NCI-H2196 treated with DMSO at 0.1 percent for 48 hours (cell line): ENCODE data around the gene SMCO3.

Experiments
- DNase-seq: peaks from one replicate; lab custom pipeline; 2025; ENCODE audit not compliant: unreplicated experiment; lab: John Stamatoyannopoulos, UW

SMCO3 gene

GRCh38 chr12:14828892-14829291, 14.9 kb upstream of the SMCO3 start:
- no peak for DNase-seq

DNA sequence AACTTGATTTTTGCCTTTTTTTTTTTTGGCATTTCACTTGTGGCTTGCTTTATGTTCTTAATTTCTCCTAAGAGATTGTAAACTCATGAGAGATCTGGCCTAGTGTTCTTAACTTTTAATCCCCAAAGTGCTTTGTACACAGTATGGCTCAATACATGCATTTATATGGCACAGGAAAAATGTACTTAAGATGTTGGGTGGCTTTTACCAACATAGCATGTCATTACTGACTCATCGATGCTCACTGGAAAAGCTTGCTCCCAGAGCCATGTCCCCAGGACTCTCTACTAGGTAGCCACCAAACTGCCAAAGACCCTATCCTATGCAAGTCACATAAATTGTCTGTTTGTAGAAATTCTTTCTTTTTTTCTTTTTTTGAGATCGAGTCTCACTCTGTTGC, 13.1 kb upstream of the SMCO3 start:
- DNase-seq = no peak

- no peak for DNase-seq
These were observed 12.5 kb upstream of the SMCO3 start for GRCh38 chr12:14826491-14826890.

DNA sequence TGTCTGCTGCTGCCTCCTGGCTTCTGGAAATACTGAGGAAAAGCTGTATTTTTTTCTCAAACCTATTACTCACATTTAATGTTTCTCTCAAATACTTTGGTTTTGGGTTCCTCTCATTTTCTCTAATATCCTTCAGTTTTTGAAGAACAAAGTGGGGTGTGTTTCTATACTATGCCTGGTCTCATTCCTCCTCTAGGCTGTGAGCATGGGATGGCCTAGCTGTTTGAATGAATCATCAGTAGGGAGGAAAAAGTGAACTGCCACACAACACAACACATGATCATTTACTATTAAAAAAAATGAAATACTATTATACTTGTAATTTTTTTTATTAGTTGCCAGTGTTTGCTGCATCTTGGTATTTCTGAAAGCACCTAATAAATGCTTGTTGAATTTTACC, 11.3 kb upstream of the SMCO3 start:
- DNase-seq = no peak

- DNase-seq = no peak
These were observed 10.1 kb upstream of the SMCO3 start for GRCh38 chr12:14824012-14824634.

- no peak for DNase-seq
These were observed 2.5 kb downstream of the SMCO3 start for GRCh38 chr12:14811486-14811885.

DNA sequence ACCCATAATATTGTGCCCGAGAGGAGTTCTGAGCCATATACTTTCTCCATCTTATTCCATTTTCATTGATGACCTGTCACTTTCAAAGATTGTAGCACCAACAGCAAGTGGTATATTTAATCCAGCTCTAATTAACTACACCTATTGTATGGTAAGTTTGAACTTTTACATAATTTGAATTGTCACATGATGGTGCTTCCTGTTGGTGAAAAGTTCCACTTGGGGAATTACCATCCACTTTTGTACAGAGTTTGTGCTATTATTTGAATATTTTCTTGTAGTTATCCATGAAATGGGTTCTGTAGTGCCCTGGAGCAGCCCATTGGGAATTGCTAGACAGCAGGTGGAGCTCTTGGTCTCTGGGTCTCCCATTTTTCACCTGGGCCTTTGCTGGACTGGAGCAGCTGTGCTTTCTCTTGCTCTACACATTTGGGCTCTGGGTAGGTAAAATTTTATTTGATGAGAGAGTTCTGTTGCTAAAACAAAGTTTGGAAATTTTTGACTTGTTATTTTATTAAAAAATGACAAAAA, 3.0 kb downstream of the SMCO3 start:
- DNase-seq = no peak

DNA sequence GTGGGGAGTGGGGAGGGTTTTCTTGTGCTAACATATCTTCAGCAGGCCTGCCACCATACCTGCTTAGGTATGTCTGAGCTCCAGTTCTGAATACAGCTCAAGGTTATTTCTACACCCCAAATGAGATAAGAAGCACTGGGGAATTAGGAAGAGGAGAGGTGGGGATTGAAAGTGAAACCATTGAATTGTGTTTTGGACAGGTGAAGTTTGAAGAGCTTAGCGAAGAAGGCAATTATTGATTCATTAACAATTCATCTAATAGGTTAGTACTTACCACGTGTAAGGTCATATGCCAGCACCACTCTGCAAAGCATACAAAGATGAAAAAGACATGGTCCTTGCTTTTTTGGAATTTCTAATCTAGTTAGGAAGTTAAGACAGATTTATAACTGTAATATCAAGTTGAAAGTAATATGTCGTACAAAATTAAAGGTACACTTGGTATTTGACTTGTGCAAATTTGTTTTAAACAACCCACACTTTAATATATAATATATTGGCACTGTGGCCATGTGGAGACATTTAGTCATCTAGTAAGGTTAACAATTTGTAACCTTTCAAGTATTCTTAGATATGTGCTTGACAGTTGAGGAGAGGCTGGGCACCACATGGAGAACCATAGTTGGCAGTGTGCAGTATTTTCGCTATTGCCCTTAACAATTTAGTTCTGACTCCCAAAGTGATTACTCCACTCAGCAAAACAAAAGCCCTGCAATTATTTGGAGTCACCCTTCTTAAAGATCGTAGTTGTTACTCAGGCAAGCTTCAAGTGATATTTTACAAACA, 3.6 kb downstream of the SMCO3 start:
- no peak for DNase-seq

DNA sequence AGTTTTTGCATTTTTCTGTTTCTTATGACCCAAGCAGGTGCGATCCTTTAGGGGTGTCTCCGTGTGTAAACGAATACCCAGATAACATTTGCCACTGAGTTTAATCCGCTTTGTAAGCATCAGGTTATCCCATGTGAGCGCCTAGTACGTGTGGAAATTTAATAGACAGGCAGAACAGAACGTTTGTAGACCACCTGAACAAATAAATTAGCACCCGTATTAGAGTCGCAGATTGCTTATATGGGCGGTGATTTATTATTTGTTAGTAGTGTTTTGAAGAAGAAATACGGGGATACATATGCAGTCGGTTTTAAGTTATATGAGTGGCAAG, 10.2 kb downstream of the SMCO3 start:
- no peak for DNase-seq

DNA sequence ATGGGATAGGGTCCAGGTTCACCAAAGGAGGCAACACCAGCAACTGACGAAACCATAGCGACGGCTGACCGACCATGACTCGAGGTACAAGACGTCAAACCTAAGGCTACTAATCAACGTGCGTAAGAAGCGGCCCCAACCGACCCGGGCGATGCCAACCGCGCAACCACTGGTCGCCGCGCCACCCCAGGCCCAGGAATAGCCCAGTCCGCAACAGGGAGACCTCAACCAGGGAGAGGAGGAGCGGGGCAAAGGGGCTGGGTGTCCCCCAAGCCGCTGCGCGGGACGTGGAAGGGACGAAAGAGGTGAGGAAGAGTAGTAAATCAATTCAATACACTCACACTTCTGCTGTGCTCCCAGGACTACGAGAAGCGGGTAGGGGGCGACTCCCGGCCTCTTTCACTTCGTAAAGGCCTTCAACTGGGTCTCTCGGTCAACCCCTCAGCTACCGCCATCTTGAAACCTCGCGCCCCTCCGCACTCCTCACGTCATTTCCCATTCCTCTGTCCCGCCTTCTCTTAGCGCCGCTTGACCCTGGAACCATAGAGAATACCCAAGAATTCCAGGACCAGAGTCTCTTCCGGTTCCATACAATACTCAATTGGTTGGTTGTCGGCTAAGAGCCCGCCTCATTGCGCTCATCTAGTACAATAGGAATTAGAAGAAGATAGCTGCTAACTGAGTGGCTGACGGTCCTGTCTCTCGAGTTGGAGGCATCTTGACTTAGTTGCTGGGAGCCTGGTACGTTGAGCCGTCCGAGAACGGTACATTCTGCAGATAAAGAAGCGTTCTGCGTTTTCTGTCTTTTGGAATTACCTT, 10.8 kb downstream of the SMCO3 start, which contains the start of the genes C12orf60 and WBP11:
TSS of gene C12orf60 (plus strand) at position 660 of the 819 bp plus-strand sequence. CDS start 19,266 bp downstream, outside the sequence.
TSS of gene WBP11 (minus strand) at position 468 of the 819 bp plus-strand sequence. CDS start 2,095 bp downstream, outside the sequence.
- peak; percentile 86 for DNase-seq

DNA sequence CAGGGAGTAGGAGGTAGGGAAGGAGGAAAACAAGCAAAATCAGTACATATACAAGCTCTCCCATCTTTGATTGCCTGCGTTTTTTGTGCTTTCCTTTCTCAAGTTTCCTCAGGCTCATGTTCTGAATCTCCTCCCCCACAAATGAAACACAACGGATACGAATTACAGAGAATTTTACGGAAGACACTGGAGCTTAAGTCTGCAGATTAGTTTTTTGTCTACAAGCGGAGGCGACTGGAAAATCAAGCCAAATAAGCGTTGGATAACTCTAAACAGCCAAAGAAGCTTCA, 11.3 kb downstream of the SMCO3 start:
- DNase-seq = no peak

DNA sequence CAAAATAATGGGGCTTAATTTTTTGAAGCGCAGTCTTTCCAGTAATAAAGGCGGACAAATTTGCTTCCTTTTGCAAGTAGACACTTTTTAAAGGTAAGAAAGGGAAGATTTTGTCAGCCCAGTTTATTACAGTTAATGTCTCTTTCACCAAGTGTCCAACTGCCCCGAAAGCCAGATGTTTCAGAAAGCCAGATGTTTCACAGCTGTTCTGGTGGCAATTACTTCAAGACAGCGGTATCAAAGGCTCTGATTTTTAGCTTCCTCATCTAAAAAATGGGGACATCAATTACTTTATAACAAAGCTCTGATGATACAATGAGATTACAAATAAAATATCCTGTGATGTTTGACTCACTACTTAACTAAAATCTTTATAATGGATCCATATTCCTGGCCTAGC, 11.7 kb downstream of the SMCO3 start:
- no peak for DNase-seq

GRCh38 chr12:14795028-14795448, 18.9 kb downstream of the SMCO3 start:
- DNase-seq = no peak

DNA sequence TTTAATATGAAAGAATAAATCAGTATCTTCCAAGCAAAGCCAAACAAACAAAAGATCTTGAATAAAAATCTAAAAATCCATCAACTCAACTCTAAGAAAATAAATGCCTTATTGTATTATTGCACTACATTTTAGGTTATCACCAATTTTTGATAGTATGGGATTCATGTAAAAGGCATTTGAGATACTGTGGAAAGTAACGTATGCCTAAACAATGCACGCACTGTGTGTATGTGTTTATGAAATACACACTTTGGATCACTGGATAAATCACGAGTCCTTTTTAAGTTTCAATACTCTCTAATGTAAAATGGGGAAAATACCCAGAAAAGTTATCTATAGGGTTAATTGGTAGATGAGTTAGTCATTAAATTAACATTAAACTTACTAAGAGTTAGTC, 28.4 kb downstream of the SMCO3 start:
- DNase-seq = no peak

DNA sequence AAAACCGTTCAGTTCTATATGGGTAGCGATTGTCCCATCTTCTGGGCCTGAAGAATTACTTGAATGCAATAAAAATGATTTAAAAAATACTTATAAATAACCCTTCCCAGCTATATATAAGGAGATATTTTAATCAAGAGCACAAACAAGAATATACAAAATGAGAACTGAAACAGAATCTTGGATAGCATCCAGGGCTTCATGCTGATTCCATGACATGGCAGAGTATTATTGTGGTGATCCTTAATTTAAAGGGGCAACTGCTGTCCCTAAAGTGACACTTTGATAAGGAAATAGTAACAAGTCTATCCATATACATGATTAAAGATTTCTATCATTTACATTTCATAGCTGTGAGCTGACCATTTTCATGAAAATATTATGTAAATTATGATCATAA, 29.5 kb downstream of the SMCO3 start:
- DNase-seq = no peak

DNA sequence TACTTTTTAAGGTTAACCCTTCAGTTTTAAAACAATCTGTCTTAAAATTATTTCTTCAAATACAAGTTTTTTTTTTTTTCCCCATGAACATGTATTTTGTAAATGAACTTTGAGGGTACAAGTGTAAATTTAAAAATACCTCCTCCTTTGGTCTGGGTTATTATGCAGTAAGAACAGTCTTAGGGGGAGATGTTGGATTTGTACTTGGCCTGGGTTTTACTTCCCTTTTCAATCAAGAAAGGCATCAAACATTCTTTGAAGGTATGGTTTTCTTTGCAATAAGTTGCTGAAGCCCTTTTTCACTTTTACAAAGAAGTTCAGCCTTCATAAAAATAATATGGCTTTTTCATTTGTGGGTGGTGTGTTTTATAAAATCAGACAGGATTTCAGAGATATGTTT, 31.2 kb downstream of the SMCO3 start:
- no peak for DNase-seq

DNA sequence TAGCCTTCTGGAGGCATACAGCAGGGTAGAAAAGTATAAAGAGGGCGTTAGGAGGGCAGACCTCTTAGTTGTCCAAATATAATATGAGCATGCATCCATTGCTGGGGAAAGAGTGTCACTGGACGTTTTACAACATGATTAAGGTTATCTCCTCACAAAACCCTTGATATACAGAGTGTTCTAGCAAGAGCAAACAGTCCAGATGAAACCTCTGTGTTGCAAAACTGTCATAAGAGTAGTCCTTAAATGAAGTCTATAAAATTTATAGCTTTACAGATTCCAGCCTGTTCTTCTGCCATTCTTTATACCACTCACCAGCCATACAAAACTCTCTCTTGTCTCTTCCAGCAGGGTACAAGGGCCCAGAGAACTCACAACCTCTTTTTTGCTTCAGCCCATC, 32.4 kb downstream of the SMCO3 start:
- DNase-seq = no peak

GRCh38 chr12:14780859-14781258, 33.1 kb downstream of the SMCO3 start:
- no peak for DNase-seq

DNA sequence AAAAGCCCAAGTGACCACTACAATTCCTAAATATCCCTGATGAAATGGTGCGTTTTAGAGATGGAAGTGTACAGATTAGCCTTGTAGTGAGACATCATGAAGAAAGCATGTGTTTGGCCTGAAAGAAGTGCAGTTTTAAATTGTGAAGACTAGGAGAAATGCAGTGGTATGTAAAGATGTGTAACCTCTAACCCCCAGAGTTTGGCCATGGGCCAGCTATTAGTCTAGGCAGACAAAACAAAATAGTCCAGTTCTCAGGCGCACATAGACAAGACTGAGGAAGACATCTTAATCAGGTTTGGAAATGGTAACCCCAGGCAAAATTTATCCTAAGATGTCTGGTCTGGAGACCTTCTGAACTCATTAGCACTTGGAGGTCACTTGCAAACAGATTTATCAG, 34.1 kb downstream of the SMCO3 start:
- DNase-seq = no peak

GRCh38 chr12:14777271-14777670, 36.7 kb downstream of the SMCO3 start:
- DNase-seq = no peak

- DNase-seq = no peak
These were observed 37.6 kb downstream of the SMCO3 start for GRCh38 chr12:14776236-14776961.
